UCSD-AML1 (cell line): ENCODE measurements around the gene RABL6.
"Not testable (repeated sequence)": the region's sequence is repeated elsewhere in the genome, so short reads cannot be mapped to it uniquely, and the experiment has no call there.

Experiments used
- DNase-seq: peaks from one replicate; lab custom pipeline; 2025; ENCODE audit not compliant: unreplicated experiment; lab: John Stamatoyannopoulos, UW

RABL6 gene

GRCh38 chr9:136820971-136821825 is 13.4 kb downstream of the RABL6 start:
- no peak for DNase-seq

- DNase-seq = no peak
These were observed 14.2 kb downstream of the RABL6 start for GRCh38 chr9:136821826-136822544.

GRCh38 chr9:136823136-136824046 is 15.6 kb downstream of the RABL6 start:
- DNase-seq = no peak

DNA sequence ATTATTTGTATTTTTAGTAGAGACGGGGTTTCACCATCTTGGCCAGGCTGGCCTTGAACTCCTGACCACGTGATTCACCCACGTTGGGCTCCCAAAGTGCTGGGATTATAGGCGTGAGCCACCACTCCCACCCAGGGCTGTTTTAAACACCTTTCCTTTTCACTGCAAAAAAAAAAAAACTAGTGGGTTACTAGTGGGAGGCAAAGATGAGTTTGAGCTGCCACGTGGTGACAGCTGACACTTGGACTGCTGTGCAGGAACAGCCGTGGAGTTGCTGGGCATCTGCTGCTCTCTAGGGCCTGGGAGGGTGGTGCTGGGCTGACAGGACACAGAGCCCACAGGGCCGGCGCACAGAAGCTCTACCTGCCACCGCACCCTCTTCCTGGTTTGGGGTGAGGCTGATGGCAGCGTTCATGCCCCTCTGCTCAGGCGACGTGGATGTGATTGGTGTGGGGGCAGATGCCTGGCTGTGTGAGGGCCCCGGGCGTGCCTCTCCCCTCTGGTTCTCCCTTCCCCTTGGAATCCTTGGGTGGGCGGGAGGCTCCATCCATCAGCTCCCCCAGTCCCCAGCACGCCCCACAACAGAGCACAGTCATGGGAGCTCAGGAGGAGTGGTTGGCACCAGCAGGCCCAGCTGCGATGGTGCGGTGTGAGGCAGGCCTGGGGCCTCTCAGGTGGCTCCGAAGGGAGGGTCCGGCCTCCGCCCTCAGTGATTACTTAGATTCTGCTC is 16.9 kb downstream of the RABL6 start:
- DNase-seq = no peak

- DNase-seq = no peak
These were observed 17.8 kb downstream of the RABL6 start for GRCh38 chr9:136825295-136826187.

DNA sequence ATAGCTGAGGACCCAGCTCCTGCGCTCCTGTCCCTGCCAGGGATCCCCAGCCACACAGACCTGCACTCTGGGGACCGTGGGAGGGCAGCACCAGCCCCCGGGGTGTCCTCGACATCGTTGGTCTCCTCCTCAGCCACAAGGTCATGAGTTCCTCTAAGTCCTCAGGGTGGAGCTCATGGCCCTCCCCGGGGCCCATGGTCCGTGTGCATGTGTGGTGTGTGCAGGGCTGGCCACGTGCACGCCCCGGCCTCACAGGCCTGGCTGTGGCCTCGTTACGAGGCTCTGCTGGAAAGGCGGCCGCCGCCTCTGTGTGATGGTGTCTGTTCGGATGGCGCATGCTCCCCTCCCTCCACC is 18.4 kb downstream of the RABL6 start:
- no peak for DNase-seq

DNA sequence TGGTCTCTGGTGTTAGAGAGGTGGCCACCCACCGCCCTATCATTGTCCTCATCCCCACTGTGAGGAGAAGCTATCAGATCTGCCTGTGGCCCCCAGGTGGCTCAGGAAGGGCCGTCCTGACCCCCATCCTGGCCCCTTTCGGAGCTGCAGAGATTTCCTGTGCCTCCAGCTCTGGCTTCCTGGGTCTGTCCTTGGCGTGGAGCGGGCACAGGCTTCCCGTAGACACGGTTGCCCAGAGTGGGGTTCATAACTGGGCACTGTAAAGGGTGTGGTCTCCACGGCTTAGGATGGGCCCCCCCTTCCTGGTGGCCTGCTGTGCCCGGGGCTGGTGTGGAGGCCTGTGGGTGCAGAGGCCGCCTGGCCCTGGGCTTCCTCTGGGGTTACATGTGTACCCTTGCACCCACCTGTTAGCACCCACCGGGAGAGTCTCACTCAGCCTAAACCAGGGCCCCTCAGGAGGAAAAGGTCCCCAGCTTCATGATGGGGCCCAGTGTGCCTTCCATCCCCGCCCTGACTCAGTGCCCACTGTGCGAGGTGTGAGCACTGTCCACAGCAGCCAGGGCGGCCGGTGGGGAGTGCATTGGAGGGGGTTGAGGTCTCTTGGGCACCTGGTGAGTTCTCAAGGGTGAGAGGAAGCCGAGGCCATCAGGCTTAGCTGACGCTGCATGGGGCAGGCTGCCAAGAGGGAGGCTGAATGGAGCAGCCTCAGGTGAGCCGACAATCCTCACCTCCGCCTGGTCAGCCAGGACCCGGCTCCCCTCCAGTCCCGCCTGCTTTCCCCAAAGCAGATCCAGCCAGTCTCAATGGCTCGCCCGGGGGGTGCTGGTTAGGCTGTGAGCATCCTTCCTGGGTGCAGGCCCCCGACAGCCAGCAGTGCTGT is 19.2 kb downstream of the RABL6 start:
- no peak for DNase-seq

GRCh38 chr9:136827794-136828473 is 20.2 kb downstream of the RABL6 start:
- no peak for DNase-seq

GRCh38 chr9:136828474-136829140 is 20.9 kb downstream of the RABL6 start:
- no peak for DNase-seq

DNA sequence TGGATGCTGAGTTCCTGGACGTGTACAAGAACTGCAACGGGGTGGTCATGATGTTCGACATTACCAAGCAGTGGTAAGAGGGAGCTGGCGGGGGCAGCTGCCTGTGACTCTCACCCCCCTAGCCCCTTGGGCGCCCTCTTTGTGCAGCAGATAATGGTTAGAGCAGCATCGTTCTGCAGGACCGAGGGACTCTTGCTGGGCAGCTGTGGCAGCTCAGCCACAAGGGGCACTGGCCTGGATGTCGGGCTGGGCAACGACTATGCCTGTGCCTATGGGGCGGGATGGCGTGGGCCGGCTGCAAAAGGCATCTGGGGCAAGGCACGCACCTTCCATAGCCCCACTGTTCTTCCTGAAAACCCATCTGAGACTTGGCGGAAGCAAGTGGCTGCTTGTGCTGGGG is 21.7 kb downstream of the RABL6 start:
- DNase-seq = no peak

GRCh38 chr9:136829981-136830885 is 22.5 kb downstream of the RABL6 start:
- DNase-seq = no peak

DNA sequence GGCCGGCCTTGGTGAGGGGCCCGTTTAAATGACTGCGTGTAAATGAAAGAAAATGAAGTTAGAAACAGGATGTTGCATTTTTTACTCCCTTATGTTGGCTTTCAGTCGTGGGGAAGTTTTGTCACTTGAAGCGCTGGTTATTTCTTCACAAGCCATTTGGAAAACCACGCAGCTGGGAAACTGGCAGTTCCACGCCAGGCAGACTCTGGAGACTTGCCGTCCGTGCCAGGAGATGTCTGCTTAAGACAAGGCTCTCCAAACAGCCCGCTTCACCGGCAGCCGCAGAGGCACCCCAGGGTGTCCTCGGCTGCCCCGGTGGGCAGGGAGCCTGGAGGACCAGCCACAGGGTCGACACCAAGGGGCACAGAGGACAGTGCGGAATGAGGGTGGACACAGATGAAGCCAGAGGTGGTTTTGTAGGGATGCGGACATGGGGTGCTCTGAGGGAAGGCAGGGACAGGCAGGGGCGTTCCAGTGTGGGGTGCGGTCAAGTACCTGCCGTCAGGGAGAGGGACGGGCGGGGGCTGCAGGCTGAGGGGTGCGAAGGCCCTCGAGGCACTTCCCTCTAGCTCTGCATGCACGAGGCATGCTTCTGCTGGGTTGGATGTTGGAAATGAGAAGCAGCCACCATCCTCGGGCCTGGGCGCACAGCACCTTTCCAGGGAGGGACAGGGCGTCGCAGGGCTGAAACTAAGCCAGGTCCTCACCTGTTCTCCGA is 23.4 kb downstream of the RABL6 start:
- no peak for DNase-seq

- DNase-seq = no peak
These were observed 24.0 kb downstream of the RABL6 start for GRCh38 chr9:136831720-136832104.

DNA sequence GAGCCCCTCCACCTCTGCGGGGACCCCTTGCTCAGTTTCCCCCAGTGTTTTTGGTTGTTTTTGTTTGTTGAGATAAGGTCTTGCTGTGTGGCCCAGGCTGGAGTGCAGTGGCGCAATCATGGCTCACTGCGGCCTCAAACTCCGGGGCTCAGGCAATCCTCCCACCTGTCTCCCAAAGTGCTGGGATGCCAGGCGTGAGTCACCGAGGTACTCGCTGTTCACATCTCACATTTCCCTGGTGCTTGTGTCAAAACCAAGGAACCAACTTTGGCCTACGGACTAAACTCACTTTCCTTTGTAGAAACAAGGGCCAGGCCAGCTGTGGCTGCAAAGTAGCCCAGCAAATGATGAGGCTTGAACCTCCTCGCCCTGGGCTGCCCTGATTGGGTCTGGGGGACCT is 24.8 kb downstream of the RABL6 start:
- no peak for DNase-seq

- not testable (repeated sequence) for DNase-seq
These were observed 25.8 kb downstream of the RABL6 start for GRCh38 chr9:136833381-136834048.
